ENCODE measurements around the gene STRIP1.
"Not testable (repeated sequence)": the region's sequence is repeated elsewhere in the genome, so short reads cannot be mapped to it uniquely, and the experiment has no call there.

Gene STRIP1

GRCh38 chr1:110070671-110071242 lies 36.3 kb downstream of the STRIP1 start, which contains the start of gene ALX3:
TSS of gene ALX3 (minus strand) at chr1:110070672. CDS start at chr1:110070612, 60 bp downstream.
- no peak for FAIRE-seq

- FAIRE-seq, result no peak
Measured at GRCh38 chr1:110074166-110074565, 39.7 kb downstream of the STRIP1 start.

GRCh38 chr1:110076789-110077500 lies 42.5 kb downstream of the STRIP1 start:
- no peak for FAIRE-seq

DNA sequence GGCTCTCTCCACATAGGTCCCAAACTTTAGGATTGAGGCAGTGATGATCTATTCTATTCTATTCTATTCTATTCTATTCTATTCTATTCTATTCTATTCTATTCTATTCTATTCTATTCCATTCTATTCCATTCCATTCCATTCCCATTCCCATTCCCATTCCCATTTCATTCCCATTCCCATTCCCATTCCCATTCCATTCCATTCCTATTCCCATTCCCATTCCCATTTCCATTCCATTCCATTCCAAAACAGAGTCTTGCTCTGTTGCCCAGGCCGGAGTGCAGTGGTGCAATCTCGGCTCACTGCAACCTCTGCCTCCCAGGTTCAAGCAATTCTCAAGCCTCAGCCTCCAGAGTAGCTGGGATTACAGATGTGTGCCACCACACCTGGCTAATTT lies 45.6 kb downstream of the STRIP1 start:
- FAIRE-seq, result not testable (repeated sequence)

- FAIRE-seq, result no peak
Measured at GRCh38 chr1:110081061-110081460, 46.6 kb downstream of the STRIP1 start.

DNA sequence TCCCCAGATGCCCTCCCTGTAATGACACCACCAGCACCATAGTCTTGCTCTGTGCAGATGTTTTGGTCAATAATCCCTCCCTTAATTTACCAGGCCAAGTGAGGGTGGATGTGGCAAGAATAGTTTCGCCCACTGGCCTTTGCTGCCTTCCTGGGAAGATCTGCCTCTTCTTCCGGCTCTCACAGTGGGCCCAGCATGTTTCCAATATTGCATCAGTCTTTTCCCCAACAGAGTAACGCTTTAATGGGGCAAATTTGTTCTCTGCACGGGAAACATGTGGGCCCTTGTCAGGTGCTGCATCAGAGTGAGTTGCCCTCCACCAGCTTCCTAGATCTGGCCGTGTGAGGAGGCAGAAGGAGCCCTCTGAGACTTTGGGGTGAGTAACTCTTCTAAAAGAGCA lies 48.1 kb downstream of the STRIP1 start:
- no peak for FAIRE-seq

GRCh38 chr1:110083061-110083865 lies 48.8 kb downstream of the STRIP1 start:
- no peak for FAIRE-seq

- FAIRE-seq, result no peak
Measured at GRCh38 chr1:110083866-110084226, 49.4 kb downstream of the STRIP1 start.

DNA sequence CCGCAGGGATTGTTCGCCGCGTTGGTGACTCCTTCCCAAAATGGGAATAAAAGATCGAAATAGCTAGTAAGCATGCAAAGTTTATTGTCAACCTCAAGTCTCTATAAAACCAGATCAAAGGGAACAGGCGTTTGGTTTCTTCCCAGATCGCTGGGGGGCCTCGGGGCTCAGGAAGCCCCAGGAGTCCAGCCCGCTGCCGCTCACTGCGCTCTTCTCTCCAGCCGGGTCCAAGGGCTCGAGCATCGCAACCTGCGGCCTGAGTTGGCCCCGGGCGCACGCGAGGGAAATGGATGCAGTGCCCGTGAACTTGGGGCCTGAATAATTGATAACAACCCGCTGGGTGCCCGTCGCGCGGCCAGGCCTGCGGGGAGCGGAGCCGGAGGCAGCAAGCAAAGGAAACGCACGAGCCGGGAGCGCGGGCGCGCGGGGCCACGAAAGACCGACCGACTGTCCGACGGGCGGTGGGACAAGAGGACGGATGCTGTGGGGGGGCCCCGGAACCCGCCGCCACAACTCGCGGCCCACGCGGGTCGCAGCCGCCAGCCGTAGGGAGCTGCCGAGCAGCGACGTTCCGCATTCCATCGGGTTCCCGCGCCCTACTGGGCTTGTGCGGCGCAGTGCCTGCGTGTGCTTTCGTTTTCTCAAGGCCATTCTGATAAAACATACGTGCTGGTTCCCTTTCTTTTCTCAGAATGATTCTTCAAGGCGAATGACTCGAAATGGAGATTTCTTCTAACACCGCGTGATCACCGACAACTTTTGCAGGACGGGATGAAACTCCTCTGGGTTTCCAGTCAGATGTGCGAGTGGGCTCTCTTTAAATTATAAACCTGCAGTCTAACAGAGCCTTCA lies 50.0 kb downstream of the STRIP1 start:
- FAIRE-seq, result no peak

GRCh38 chr1:110085671-110086070 lies 51.2 kb downstream of the STRIP1 start:
- FAIRE-seq, result no peak

GRCh38 chr1:110086961-110087360 lies 52.5 kb downstream of the STRIP1 start:
- no peak for FAIRE-seq

GRCh38 chr1:110087812-110088738 lies 53.7 kb downstream of the STRIP1 start:
- FAIRE-seq, result no peak

DNA sequence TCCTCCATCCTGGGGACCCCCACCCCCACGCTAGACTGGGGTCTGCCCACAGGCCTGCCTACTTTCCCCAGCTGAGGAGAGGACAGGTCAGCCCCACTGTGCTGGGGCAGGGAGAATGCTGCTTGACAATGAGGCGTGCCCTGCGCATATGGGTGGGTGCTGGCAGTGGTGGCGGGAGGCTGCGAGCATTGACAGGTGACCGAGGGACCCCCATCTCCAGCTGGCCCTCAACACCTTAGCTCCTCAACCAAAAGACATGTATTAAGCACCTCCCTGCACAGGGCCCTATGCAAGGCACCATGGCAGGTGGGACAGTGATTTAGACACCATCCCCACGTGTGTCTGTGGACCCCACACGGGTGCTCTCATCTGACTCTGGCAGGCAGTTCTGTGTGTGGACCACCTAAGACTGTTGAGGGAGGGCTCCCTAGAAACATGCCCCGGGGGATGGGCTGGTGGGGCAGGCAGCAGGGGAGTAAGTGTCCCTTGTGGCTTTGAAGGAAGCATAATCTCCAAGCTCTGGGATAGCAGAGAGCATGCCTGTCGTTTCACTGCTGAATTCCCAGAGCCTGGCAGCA lies 54.4 kb downstream of the STRIP1 start:
- no peak for FAIRE-seq

GRCh38 chr1:110089561-110090275 lies 55.3 kb downstream of the STRIP1 start:
- no peak for FAIRE-seq

- no peak for FAIRE-seq
Measured at GRCh38 chr1:110091381-110091780, 57.0 kb downstream of the STRIP1 start.

GRCh38 chr1:110091791-110092190 lies 57.4 kb downstream of the STRIP1 start:
- no peak for FAIRE-seq

GRCh38 chr1:110092991-110093390 lies 58.6 kb downstream of the STRIP1 start:
- FAIRE-seq, result no peak

- no peak for FAIRE-seq
Measured at GRCh38 chr1:110094931-110095654, 60.7 kb downstream of the STRIP1 start.

DNA sequence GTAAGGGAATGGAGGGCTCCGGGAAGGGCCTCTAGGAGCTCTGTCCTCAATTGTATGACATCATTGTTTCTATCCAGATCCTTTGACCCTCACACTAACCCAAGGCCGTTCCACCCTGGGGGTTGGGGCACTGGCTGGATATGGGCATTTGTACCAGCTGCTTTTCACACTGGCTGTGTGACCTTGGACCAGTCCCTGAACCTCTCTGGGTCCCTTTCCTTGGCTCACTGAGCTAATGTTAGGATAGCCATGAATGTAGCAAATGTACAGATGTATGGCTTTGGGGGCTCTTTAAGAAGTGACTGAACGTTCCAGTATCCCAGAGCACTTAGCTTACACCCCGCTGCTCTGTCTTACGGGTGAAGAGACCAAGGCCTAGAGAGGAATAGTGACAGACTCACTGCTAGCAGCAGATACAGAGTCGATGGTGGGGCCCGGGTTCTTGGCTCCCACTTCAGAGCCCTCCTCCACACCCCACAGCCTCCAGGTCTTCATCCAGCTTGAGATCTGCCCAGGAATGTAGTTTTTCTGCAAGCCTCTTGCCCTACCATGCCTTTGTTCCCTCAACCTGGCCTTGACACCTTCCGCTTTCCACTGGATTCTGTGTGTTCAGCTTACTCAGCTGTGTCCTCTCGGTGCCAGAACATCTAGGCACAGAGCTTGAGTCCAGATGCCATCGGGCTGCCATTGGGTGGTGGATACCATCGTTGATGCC lies 63.2 kb downstream of the STRIP1 start:
- FAIRE-seq, result no peak

Measured in G401.6 (cell line).